KMS-11 (cell line): Measurements from ENCODE around the gene MED15.

Experiments used
- H2AFZ ChIP-seq: fragments of 200-600 bp; sonication (generic); 2 replicates; pipeline ENCODE4 v1.6.1; 2016; ENCODE audit warnings: antibody characterized with exemption, mixed run types, low read depth
- H3K27ac ChIP-seq: fragments of 200-600 bp; sonication (generic); 2 replicates; pipeline ENCODE4 v1.6.1; 2016; ENCODE audit warnings: mild to moderate bottlenecking, mixed run types
- H3K27me3 ChIP-seq: fragments of 200-600 bp; sonication (generic); 2 replicates; pipeline ENCODE4 v1.6.1; 2017; ENCODE audit warnings: mild to moderate bottlenecking, low read depth, mixed run types, moderate library complexity; ENCODE audit not compliant: insufficient read depth
- H3K36me3 ChIP-seq: fragments of 200-600 bp; sonication (generic); 2 replicates; pipeline ENCODE4 v1.6.1; 2017; ENCODE audit warnings: mild to moderate bottlenecking, mixed run types; ENCODE audit not compliant: insufficient read depth
- H3K4me1 ChIP-seq: fragments of 200-600 bp; sonication (generic); 2 replicates; pipeline ENCODE4 v1.6.1; 2016; ENCODE audit warnings: mild to moderate bottlenecking, low read depth, mixed run types; ENCODE audit not compliant: poor library complexity, severe bottlenecking
- H3K4me2 ChIP-seq: fragments of 200-600 bp; sonication (generic); 2 replicates; pipeline ENCODE4 v1.7.0; 2016; ENCODE audit warnings: mild to moderate bottlenecking, mixed run types
- H3K4me3 ChIP-seq: fragments of 200-600 bp; sonication (generic); IDR thresholded peaks from 2 replicates; pipeline ENCODE4 v1.6.1; 2017; ENCODE audit warnings: low read depth, low read length, mixed read lengths; ENCODE audit not compliant: insufficient read depth
- H3K79me2 ChIP-seq: fragments of 200-600 bp; sonication (generic); 2 replicates; pipeline ENCODE4 v1.6.1; 2016; ENCODE audit warnings: low read depth, mixed run types; ENCODE audit not compliant: insufficient read depth
- H3K9ac ChIP-seq: fragments of 200-600 bp; sonication (generic); 2 replicates; pipeline ENCODE4 v1.6.1; 2016; ENCODE audit warnings: mild to moderate bottlenecking, mixed run types
- H4K20me1 ChIP-seq: fragments of 200-600 bp; sonication (generic); 2 replicates; pipeline ENCODE4 v1.6.1; 2016; ENCODE audit warnings: mild to moderate bottlenecking, mixed run types; ENCODE audit not compliant: insufficient read depth
- CTCF ChIP-seq: fragments of 200-600 bp; sonication (generic); conservative IDR thresholded peaks from 2 replicates; pipeline ENCODE4 v1.6.1; 2017; ENCODE audit warnings: low read depth, mild to moderate bottlenecking, antibody characterized with exemption, low read length, moderate library complexity, mixed read lengths

The MED15 gene

GRCh38 chr22:20559174-20559760, 51.9 kb downstream of the MED15 start:
- H4K20me1 ChIP-seq = no peaks in the 10 kb centered on the region

GRCh38 chr22:20560716-20561115, 53.3 kb downstream of the MED15 start:
- H3K36me3 ChIP-seq = 0 out of 2 replicates have a peak, but pooled peaks cover 6% of the 10 kb centered on the region
- H3K4me3 ChIP-seq = no peak overlapping the region
- H3K4me2 ChIP-seq = no peak overlapping the region
- TF ChIP-seq CTCF = no peak
- H3K27me3 ChIP-seq = no peaks in the 10 kb centered on the region
- no peaks in the 10 kb centered on the region for H3K79me2 ChIP-seq
- H3K27ac ChIP-seq = no peak overlapping the region
- peaks cover 81% of the 10 kb centered on the region for H3K4me1 ChIP-seq
- no peak overlapping the region for H3K9ac ChIP-seq
- H4K20me1 ChIP-seq = no peaks in the 10 kb centered on the region
- no peak overlapping the region for H2AFZ ChIP-seq

More at GRCh38 chr22:20559174-20559760, 51.9 kb downstream of the MED15 start:
- Histone ChIP-seq H3K9ac (no peak overlapping the region), H3K4me3 (no peak overlapping the region), H3K79me2 (no peaks in the 10 kb centered on the region), H3K4me2 (no peak overlapping the region), H3K27ac (no peak overlapping the region), H3K36me3 (no peaks in the 10 kb centered on the region), H3K4me1 (peaks cover 81% of the 10 kb centered on the region), H2AFZ (no peak overlapping the region), H3K27me3 (no peaks in the 10 kb centered on the region)
- TF ChIP-seq CTCF = no peak

DNA sequence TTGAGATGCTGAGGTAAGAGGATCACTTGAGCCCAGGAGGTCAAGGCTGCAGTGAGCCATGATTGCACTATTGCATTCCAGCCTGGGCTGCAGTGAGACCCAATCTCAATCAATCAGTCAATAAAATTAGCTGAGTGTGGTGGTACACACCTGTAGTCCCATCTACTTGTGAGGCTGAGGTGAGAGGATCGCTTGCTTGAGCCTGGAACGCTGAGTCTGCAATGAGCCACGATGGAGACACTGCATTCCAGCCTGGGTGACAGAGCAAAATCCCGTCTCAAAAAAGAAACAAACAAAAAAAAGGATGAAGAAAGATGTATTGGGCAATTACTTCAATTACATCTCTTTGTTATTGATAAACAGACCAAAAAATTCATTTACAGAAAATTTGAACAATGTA, 54.5 kb downstream of the MED15 start:
- Histone ChIP-seq H3K27ac (no peak overlapping the region; the same call in 1 of the 2 replicates), H3K4me2 (no peak overlapping the region; the same call in 1 of the 2 replicates), H3K36me3 (0 out of 2 replicates have a peak, but pooled peaks cover 6% of the 10 kb centered on the region), H2AFZ (no peak overlapping the region), H3K4me1 (peaks cover 81% of the 10 kb centered on the region), H3K9ac (no peak overlapping the region), H3K4me3 (no peak overlapping the region), H3K79me2 (no peaks in the 10 kb centered on the region), H4K20me1 (no peaks in the 10 kb centered on the region), H3K27me3 (no peaks in the 10 kb centered on the region)
- TF ChIP-seq CTCF = no peak

DNA sequence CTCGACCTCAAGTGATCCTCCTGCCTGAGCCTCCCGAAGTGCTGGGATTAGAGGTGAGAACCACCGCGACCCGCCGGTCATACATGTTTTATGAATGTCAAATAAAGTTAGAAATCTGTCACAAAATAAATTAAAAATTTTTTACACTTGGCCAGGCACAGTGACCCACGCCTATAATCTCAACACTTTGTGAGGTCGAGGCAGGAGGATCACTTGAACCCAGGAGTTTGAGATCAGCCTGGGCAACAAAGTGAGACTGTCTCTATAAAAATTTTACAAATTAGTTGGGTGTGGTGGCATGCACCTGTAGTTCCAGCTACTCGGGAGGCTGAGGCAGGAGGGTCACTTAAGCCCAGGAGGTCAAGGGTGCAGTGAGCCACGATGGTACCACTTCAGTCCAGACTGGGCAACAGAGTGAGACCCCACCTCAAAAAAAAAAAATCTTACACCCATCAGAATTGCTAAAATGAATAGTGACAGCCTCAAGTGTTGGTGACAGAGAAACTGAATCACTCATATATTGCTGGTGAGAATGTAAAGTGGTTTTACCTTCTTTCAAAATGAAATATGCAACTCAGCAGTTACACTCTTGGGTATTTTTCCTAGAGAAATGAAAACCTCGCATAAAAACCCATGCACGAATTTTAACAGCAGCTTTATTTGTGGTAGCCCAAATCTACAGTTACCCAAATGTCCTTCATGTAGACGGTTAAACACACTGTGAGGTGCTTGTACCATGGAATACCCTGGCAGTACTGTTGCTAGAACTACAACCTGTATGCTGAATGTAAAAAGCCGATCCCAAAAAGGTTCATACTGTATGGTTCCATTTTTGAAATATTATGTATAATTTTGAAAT, 55.4 kb downstream of the MED15 start:
- Histone ChIP-seq H3K36me3 (0 out of 2 replicates have a peak, but pooled peaks cover 6% of the 10 kb centered on the region), H4K20me1 (no peaks in the 10 kb centered on the region)

More for the DNA sequence above, 55.4 kb downstream of the MED15 start:
- TF ChIP-seq CTCF = no peak
- H3K4me2 ChIP-seq = peak overlapping the region; percentile 56
- H3K79me2 ChIP-seq = no peaks in the 10 kb centered on the region
- no peak overlapping the region for H3K9ac ChIP-seq
- peaks cover 81% of the 10 kb centered on the region for H3K4me1 ChIP-seq
- no peaks in the 10 kb centered on the region for H3K27me3 ChIP-seq
- H2AFZ ChIP-seq = no peak overlapping the region
- peak overlapping the region; percentile 50 for H3K27ac ChIP-seq
- H3K4me3 ChIP-seq = no peak overlapping the region
